MM.1S (cell line): Measurements from ENCODE around the gene DACT2.

Experiments
- DNase-seq: peaks from one replicate; pipeline ENCODE4 v3.0.0-alpha.2; 2015
- H2AFZ ChIP-seq: fragments of 300-600 bp; sonication (generic); 2 replicates; pipeline ENCODE4 v1.6.0; 2016; ENCODE audit warnings: antibody characterized with exemption, low read length
- H3F3A ChIP-seq: fragments of 300-600 bp; sonication (generic); 2 replicates; pipeline ENCODE4 v1.6.1; 2016; ENCODE audit warnings: mild to moderate bottlenecking, antibody characterized with exemption, low read length, moderate library complexity, mixed read lengths; ENCODE audit not compliant: insufficient read depth
- H3K27ac ChIP-seq: fragments of 300-600 bp; sonication (generic); 2 replicates; pipeline ENCODE4 v1.5.1; 2016; ENCODE audit warnings: mild to moderate bottlenecking, low read length
- H3K27me3 ChIP-seq: fragments of 300-600 bp; sonication (generic); replicated peaks from 2 replicates; pipeline ENCODE4 v1.6.0; 2016; ENCODE audit warnings: low read length; ENCODE audit not compliant: insufficient read depth
- H3K36me3 ChIP-seq: fragments of 300-600 bp; sonication (generic); replicated peaks from 2 replicates; pipeline ENCODE4 v1.6.1; 2016; ENCODE audit warnings: mild to moderate bottlenecking, low read length, mixed read lengths; ENCODE audit not compliant: insufficient read depth
- H3K4me1 ChIP-seq: fragments of 300-600 bp; sonication (generic); 2 replicates; pipeline ENCODE4 v1.6.1; 2016; ENCODE audit warnings: low read length, mixed read lengths
- H3K4me2 ChIP-seq: fragments of 300-600 bp; sonication (generic); 2 replicates; pipeline ENCODE4 v1.6.0; 2016; ENCODE audit warnings: low read depth, low read length
- H3K4me3 ChIP-seq: fragments of 300-600 bp; sonication (generic); 2 replicates; pipeline ENCODE4 v1.5.1; 2016; ENCODE audit warnings: low read length, mixed read lengths
- H3K79me2 ChIP-seq: fragments of 300-600 bp; sonication (generic); 2 replicates; pipeline ENCODE4 v1.6.1; 2016; ENCODE audit warnings: mixed run types, low read length, mixed read lengths
- H3K9ac ChIP-seq: fragments of 300-600 bp; sonication (generic); 2 replicates; pipeline ENCODE4 v1.6.1; 2016; ENCODE audit warnings: low read length, mixed read lengths
- H3K9me2 ChIP-seq: fragments of 300-600 bp; sonication (generic); replicated peaks from 2 replicates; pipeline ENCODE4 v1.6.1; 2016; ENCODE audit warnings: mild to moderate bottlenecking, low read length, mixed read lengths; ENCODE audit not compliant: insufficient read depth
- H3K9me3 ChIP-seq: fragments of 300-600 bp; sonication (generic); replicated peaks from 2 replicates; pipeline ENCODE4 v1.6.1; 2016; ENCODE audit warnings: mild to moderate bottlenecking, low read length, mixed read lengths; ENCODE audit not compliant: insufficient read depth
- H4K20me1 ChIP-seq: fragments of 300-600 bp; sonication (generic); 2 replicates; pipeline ENCODE4 v1.6.1; 2016; ENCODE audit warnings: mild to moderate bottlenecking, low read length, moderate library complexity, mixed read lengths; ENCODE audit not compliant: insufficient read depth
- CTCF ChIP-seq: fragments of 300-600 bp; sonication (generic); IDR thresholded peaks from 2 replicates; pipeline ENCODE4 v1.5.1; 2016; ENCODE audit warnings: antibody characterized with exemption, low read length, mixed read lengths
- EZH2 ChIP-seq: fragments of 300-600 bp; sonication (generic); optimal IDR thresholded peaks from 2 replicates; pipeline ENCODE3; 2017; ENCODE audit warnings: low read depth, mild to moderate bottlenecking, antibody characterized with exemption, low read length, mixed read lengths
- EZH2phosphoT487 ChIP-seq: fragments of 300-600 bp; sonication (generic); IDR thresholded peaks from 2 replicates; pipeline ENCODE4 v1.6.1; 2018; ENCODE audit warnings: antibody characterized with exemption, low read length

Gene DACT2

GRCh38 chr6:168308390-168309144, 11.0 kb downstream of the DACT2 start:
- H3K27me3 ChIP-seq, result no peaks in the 10 kb centered on the region
- no peaks in the 10 kb centered on the region for H3K9me3 ChIP-seq
- no peak overlapping the region for H3K4me2 ChIP-seq
- no peaks in the 10 kb centered on the region for H3K36me3 ChIP-seq
- H3K79me2 ChIP-seq, result no peaks in the 10 kb centered on the region
- no peaks in the 10 kb centered on the region for H3K4me1 ChIP-seq
- no peaks in the 10 kb centered on the region for H3K9me2 ChIP-seq
- no peak for DNase-seq
- no peaks in the 10 kb centered on the region for H3F3A ChIP-seq
- H3K9ac ChIP-seq, result no peak overlapping the region
- no peak overlapping the region for H2AFZ ChIP-seq
- no peak overlapping the region for H3K27ac ChIP-seq
- H4K20me1 ChIP-seq, result no peaks in the 10 kb centered on the region
- TF ChIP-seq CTCF, result no peak
- TF ChIP-seq EZH2, result no peak
- TF ChIP-seq EZH2phosphoT487, result no peak
- no peak overlapping the region for H3K4me3 ChIP-seq

- no peaks in the 10 kb centered on the region for H3K9me3 ChIP-seq
- H3K9ac ChIP-seq, result no peak overlapping the region
- no peak overlapping the region for H3K4me2 ChIP-seq
- H3K4me3 ChIP-seq, result no peak overlapping the region
- no peaks in the 10 kb centered on the region for H3K4me1 ChIP-seq
- no peaks in the 10 kb centered on the region for H3F3A ChIP-seq
- H4K20me1 ChIP-seq, result no peaks in the 10 kb centered on the region
- no peak overlapping the region for H3K27ac ChIP-seq
- TF ChIP-seq CTCF (no peak), EZH2phosphoT487 (no peak), EZH2 (no peak)
- no peaks in the 10 kb centered on the region for H3K27me3 ChIP-seq
- no peaks in the 10 kb centered on the region for H3K36me3 ChIP-seq
- no peak overlapping the region for H2AFZ ChIP-seq
- no peaks in the 10 kb centered on the region for H3K9me2 ChIP-seq
- no peaks in the 10 kb centered on the region for H3K79me2 ChIP-seq
- no peak for DNase-seq
These were observed 11.9 kb downstream of the DACT2 start for GRCh38 chr6:168307695-168308021.

GRCh38 chr6:168307015-168307694, 12.4 kb downstream of the DACT2 start:
- no peaks in the 10 kb centered on the region for H3K36me3 ChIP-seq

More at GRCh38 chr6:168307015-168307694, 12.4 kb downstream of the DACT2 start:
- Histone ChIP-seq H3K79me2 (no peaks in the 10 kb centered on the region), H2AFZ (no peak overlapping the region), H3K9ac (no peak overlapping the region), H3F3A (no peaks in the 10 kb centered on the region), H3K27ac (no peak overlapping the region), H3K9me3 (no peaks in the 10 kb centered on the region), H3K4me3 (no peak overlapping the region), H3K27me3 (no peaks in the 10 kb centered on the region), H3K4me2 (no peak overlapping the region), H3K4me1 (no peaks in the 10 kb centered on the region), H3K9me2 (no peaks in the 10 kb centered on the region), H4K20me1 (no peaks in the 10 kb centered on the region)
- TF ChIP-seq CTCF (no peak), EZH2 (no peak), EZH2phosphoT487 (no peak)
- DNase-seq, result no peak
